Small intestine (tissue), 7 donors: Measurements from ENCODE around the gene BTG2. TPM values are rescaled to one million over a fixed set of nuclear protein-coding genes. Genes with fewer than 3 reads are reported as not detected.
"Not testable (repeated sequence)": the region's sequence is repeated elsewhere in the genome, so short reads cannot be mapped to it uniquely, and the experiment has no call there.

Experiments used
- DNase-seq, 2 donors: peaks; one replicate each; pipeline versions ENCODE4 v3.0.0 to v3.0.0-alpha.2; 2013
- FAIRE-seq: peaks from 2 replicates; lab custom pipeline; 2012; peaks lifted over from hg19 to GRCh38; lab: Jason Lieb, UNC
- H3K27ac ChIP-seq, 3 donors: one replicate each; pipeline ENCODE4 v1.5.1; 2013; ENCODE audit warnings: low read length in 2 of 3, mild to moderate bottlenecking in 2 of 3, control low read depth in 1 of 3, inconsistent platforms in 1 of 3, low read depth in 1 of 3, moderate library complexity in 1 of 3
- H3K27me3 ChIP-seq, 3 donors: one replicate each; pipeline ENCODE4 v1.6.1; 2013; ENCODE audit warnings: low read length in 3 of 3, inconsistent platforms in 1 of 3; ENCODE audit not compliant: control insufficient read depth in 3 of 3, insufficient read depth in 3 of 3
- H3K36me3 ChIP-seq, 3 donors: one replicate each; pipeline ENCODE4 v1.6.1; 2013; ENCODE audit warnings: low read length in 3 of 3, inconsistent platforms in 1 of 3, low read depth in 1 of 3, mild to moderate bottlenecking in 1 of 3, moderate library complexity in 1 of 3; ENCODE audit not compliant: control insufficient read depth in 3 of 3, insufficient read depth in 2 of 3
- H3K4me1 ChIP-seq, 3 donors: one replicate each; pipeline ENCODE4 v1.6.1; 2013; ENCODE audit warnings: low read length in 2 of 3, inconsistent platforms in 1 of 3, low read depth in 1 of 3, mild to moderate bottlenecking in 1 of 3, moderate library complexity in 1 of 3; ENCODE audit not compliant: control insufficient read depth in 3 of 3, insufficient read depth in 2 of 3
- H3K4me3 ChIP-seq, 3 donors: one replicate each; pipeline ENCODE4 v1.5.1; 2013; ENCODE audit warnings: low read length in 3 of 3, control low read depth in 1 of 3, inconsistent platforms in 1 of 3, low read depth in 1 of 3, mild to moderate bottlenecking in 1 of 3, moderate library complexity in 1 of 3
- H3K9me3 ChIP-seq, 2 donors: one replicate each; pipeline ENCODE4 v1.6.1; 2013; ENCODE audit warnings: low read depth in 1 of 2, low read length in 1 of 2; ENCODE audit not compliant: control insufficient read depth in 2 of 2, insufficient read depth in 1 of 2
- WGBS, 3 donors: extraction: QIAGEN DNeasy Blood & Tissue Kit; methylation state at CpG; one replicate each; pipeline ENCODE4 v1.1.7; 2013; 5-methylcytosine and 5-hydroxymethylcytosine counted together
- polyA plus RNA-seq, 4 donors: library from polyadenylated mRNA; stranded (reverse) in 3 of 4; unstranded in 1 of 4; fragments of 200-250 nt in 3 of 4; fragments of 120-200 nt in 1 of 4; gene quantifications; one replicate each; pipeline versions ENCODE4 v1.2.1 to v1.2.3, GENCODE V29; 2013
- donor health status: healthy with polysubstance abuse.
- donor health status: control.
- donor health status: control.
- donor health status: Bipolar disorder and iron deficiency.
- donor health status: healthy.

Gene BTG2
- polyA plus RNA-seq, 4 donors = 15.9 to 193 (median 62.2) TPM

DNA sequence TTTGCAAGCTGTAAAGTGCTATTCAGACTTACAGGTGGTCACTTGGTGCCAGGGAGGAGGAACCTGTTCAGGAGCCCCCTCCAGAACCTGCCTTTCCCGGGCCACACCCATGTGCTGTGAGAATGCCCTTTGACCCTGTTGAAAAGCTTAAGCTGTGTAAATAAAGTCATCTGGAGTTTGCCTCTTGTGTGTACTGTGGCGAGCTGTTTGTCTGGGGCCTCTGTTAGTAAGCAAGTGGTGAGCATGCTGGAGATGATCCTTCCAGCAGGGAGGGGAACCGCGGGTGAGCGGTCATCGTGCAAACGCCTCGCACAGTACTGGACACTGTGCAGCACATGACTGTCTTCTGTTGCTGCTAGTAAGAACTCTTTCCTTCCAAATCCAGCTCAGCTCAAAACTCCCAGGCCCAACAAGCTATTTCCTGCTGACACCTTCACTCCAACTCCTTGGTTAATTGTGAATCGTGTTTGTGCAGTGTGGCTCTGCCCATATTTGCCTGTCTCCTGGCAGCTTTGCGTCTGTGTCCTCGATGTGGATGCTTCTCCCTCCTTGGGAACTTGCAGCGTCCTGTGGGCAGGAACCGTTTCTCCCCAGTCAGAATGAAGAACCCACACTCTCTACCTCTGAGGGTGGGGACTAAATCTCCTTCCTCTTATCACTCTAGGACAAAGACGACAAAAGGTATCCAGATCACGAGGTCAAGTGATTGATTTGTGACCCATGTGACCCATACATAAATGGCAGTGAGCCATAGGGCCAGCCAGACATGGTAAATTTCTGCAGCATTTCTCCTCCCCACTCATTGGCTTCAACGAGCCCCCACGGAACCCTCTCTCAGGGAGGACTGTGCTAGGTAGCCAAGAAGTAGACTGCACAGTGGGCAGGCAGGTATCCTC, 13.9 kb upstream of the BTG2 start:
- H3K4me1 ChIP-seq = peaks cover 31 to 59% (median 31%) of the 10 kb centered on the region in 3 donors
- no peaks in the 10 kb centered on the region for H3K27me3 ChIP-seq
- no peak overlapping the region for H3K4me3 ChIP-seq
- peak overlapping the region; percentile 95 to 99 (median 95) for H3K27ac ChIP-seq
- FAIRE-seq (no peak), DNase-seq (peak; percentile 95 to 96)
- peaks cover 0 to 5% of the 10 kb centered on the region in 2 donors for H3K9me3 ChIP-seq
- WGBS, 3 donors = 35 to 48% (median 38%) methylated on average over 15 to 17 of the region's 17 CpGs
- no peaks in the 10 kb centered on the region for H3K36me3 ChIP-seq

DNA sequence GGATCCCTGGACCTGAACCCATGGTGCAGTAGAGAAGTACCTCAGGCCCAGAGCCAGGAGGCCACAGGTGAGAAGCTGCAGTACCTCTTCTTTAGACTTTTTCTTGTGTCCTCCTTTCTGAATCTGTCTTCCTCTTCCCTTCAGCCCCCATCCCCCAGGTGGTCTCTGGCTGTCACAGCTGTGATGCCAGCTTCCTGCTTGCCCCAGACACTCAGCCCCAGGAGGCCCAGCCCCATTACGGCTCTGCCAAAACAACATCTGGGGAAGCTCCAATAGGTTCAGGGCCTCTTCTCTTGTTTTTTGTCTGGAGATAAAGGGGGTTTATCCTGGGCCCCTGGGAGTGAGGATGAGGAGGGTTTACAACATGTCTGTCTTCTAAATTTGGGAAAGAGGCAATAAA, 9.5 kb upstream of the BTG2 start:
- Histone ChIP-seq H3K36me3 (no peaks in the 10 kb centered on the region), H3K27ac (no peak overlapping the region), H3K27me3 (no peaks in the 10 kb centered on the region), H3K9me3 (peaks cover 0 to 5% of the 10 kb centered on the region in 2 donors), H3K4me1 (peaks cover 3 to 17% (median 11%) of the 10 kb centered on the region in 3 donors), H3K4me3 (no peak overlapping the region)
- WGBS, 3 donors = 78 to 96% (median 94%) methylated on average over 1 of the region's 1 CpG
- DNase-seq = no peak
- FAIRE-seq = no peak

DNA sequence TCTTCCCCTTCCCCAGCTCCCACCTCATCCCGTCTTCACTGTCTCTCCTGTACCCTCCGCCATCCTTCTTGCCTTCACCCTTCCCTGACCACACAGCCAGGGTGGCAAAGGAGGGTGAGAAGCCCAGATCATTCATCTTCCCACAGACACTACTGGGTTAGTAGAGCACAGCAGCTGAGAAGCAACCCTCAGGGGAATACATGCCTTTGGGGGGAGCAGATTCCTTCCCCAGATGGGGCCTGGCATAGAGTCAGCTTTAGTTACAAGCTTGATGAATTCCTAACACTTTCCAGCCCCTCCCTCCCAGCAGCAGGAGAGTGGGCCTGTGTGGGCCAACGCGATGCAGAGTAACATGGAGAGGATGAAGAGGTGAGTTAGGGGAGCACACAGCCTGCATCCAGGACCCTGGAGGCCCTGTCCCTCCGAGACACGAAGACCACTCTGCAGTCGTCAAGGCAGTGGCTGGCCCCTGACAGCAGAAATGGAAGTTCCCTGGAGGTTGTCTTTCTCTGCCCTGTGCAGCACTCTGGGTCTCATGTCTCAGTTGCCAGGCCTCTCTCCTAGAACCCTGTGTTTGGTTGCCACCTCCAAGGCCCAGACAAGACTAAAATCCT, 8.8 kb upstream of the BTG2 start:
- Histone ChIP-seq H3K9me3 (peaks cover 0 to 4% of the 10 kb centered on the region in 2 donors), H3K4me1 (peaks cover 0 to 9% (median 9%) of the 10 kb centered on the region in 3 donors), H3K27me3 (no peaks in the 10 kb centered on the region), H3K36me3 (no peaks in the 10 kb centered on the region), H3K27ac (no peak overlapping the region), H3K4me3 (no peak overlapping the region)
- FAIRE-seq (no peak), DNase-seq (no peak)
- WGBS, 3 donors = 82 to 94% (median 93%) methylated on average over 7 of the region's 7 CpGs

DNA sequence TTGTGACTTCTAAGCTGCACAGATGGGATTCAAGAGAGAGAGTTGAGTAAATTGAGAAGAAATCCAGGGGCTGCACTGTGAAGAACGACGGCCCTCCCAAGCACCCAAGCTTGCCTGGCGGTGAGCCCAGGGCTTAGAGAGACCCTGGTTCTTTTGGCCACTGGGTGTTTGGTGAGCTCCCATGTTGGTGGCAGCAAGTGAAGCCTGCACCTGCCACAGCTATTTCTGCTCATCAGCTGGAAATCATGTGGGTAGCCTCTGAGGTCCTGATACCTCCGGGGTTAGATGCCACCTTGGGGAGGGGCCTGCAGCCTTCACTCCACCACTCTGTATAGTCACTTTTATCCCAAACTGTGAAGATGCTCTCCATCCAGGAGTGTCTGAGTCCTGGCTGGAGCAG, 6.2 kb upstream of the BTG2 start:
- Histone ChIP-seq H3K36me3 (no peaks in the 10 kb centered on the region), H3K27me3 (no peaks in the 10 kb centered on the region), H3K4me1 (peaks cover 0 to 11% (median 9%) of the 10 kb centered on the region in 3 donors), H3K9me3 (no peaks in the 10 kb centered on the region), H3K27ac (peak overlapping the region in 1 of 3 donors; percentile 32), H3K4me3 (no peak overlapping the region)
- 76 to 81% (median 78%) methylated on average over 4 of the region's 4 CpGs for WGBS, 3 donors
- FAIRE-seq (no peak), DNase-seq (no peak)

DNA sequence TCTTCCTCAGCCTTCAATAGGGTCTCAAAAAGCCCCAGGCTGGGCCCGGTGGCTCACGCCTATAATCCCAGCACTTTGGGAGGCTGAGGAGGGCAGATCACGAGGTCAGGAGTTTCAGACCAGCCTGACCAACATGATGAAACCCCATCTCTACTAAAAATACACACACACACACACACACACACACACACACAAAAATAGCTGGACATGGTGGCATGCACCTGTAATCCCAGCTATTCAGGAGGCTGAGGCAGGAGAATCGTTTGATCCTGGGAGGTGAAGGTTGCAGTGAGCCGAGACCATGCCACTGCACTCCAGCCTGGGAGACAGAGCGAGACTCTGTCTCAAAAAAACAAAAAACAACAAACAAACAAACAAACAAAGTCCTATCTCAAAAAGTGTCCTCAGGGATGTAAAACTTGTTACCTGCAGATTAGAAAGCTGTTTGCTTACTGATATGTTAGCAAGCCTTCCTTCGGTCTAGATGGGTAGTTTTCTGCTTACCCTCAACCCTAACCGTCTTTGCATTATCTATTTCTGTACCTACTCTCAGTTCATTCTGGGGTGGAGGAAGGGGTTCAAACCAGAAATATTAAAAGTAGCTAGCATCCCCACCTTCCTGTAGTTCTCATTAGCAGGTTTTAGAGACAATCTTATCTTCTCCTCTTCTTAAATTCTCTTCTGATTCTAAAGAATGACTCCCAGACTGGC, 5.4 kb upstream of the BTG2 start:
- H3K27me3 ChIP-seq, H3K4me3 ChIP-seq, H3K9me3 ChIP-seq, H3K36me3 ChIP-seq, DNase-seq, FAIRE-seq: not testable (repeated sequence)
- WGBS, 3 donors = 86 to 92% (median 89%) methylated on average over 8 of the region's 8 CpGs
- Histone ChIP-seq H3K27ac (peak overlapping the region in 1 of 3 donors; percentile 32), H3K4me1 (peaks cover 4 to 19% (median 10%) of the 10 kb centered on the region in 3 donors)

DNA sequence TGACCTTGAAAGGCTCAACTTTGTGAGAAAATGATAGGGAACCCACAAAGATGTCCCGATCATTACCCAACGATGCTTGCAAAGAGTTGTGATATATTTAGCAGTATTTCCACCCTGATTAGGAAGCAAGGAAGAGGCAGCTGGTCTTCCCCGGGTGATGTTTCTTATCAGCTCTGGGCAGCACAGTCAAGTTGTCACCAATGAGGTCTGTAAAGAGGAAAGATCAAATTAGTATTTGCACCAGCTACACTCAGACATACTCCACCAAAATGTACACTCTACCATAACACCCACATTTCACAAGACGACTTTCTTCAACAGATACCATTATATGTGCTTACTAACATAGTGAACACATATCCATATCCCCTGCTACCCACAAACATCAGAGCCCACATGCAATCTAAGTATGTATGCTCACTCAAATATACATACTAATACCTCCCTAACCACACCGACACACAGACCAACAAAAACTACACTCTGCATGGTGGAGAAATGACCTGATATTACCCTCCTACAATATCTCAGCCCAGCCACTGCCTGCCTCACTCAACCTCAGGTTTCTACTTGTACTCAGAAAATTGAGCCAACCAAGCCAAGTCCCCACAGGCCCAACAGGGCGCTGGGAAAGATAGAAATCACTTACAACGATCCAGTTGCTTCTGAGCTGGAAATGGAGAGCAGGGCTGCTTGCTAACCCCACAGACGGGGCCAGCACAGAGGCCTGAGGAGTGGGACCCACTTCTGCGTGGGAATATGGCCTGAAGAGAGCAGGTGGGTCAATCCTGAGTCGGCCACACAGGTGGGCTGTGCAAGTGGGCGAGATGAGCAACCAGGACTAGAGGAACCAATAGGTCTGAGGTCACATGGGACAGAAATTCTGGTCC, 4.6 kb upstream of the BTG2 start:
- no peak for FAIRE-seq
- H3K27ac ChIP-seq = peak overlapping the region in 1 of 3 donors; percentile 44
- DNase-seq = no peak

DNA sequence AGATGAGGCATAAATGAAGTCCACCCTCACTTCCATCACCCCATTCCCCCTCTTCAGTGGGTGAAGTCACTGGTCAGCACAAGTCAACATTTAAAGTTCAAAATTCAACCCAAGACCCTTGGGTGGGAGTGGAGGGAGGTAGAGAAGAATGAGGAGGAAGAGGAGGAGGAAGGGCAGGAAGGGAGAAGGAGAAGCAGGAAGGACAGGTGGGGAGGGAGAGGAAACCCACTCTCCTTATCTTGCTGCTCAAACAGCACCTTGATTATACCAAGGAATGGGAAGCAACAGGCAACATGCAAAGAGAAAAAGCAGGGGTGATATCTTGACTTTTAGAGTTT, 4.0 kb upstream of the BTG2 start:
- FAIRE-seq = no peak
- no peak for DNase-seq

More for the DNA sequence above, 4.6 kb upstream of the BTG2 start:
- WGBS, 3 donors = 73 to 77% (median 75%) methylated on average over 11 of the region's 11 CpGs
- Histone ChIP-seq H3K27me3 (no peaks in the 10 kb centered on the region), H3K9me3 (no peaks in the 10 kb centered on the region), H3K4me3 (no peak overlapping the region), H3K36me3 (no peaks in the 10 kb centered on the region), H3K4me1 (peaks cover 4 to 21% (median 10%) of the 10 kb centered on the region in 3 donors)

More for the DNA sequence above, 4.0 kb upstream of the BTG2 start:
- no peaks in the 10 kb centered on the region for H3K27me3 ChIP-seq
- no peak overlapping the region for H3K4me3 ChIP-seq
- H3K36me3 ChIP-seq = peaks cover 0 to 2% (median 0%) of the 10 kb centered on the region in 3 donors
- H3K4me1 ChIP-seq = peaks cover 4 to 21% (median 10%) of the 10 kb centered on the region in 3 donors
- peak overlapping the region in 1 of 3 donors; percentile 44 for H3K27ac ChIP-seq
- no peaks in the 10 kb centered on the region for H3K9me3 ChIP-seq
